Fibroblast of the aortic adventitia (primary cell): ENCODE data around the gene EMC8. TPM values are rescaled to one million over a fixed set of nuclear protein-coding genes. Genes with fewer than 3 reads are reported as not detected.
"Not testable (repeated sequence)": the region's sequence is repeated elsewhere in the genome, so short reads cannot be mapped to it uniquely, and the experiment has no call there.

Experiments
- DNase-seq: peaks from one replicate; pipeline ENCODE4 v3.0.0-alpha.2; 2010; ENCODE audit warnings: low read depth
- H3K4me3 ChIP-seq: 2 replicates; pipeline ENCODE4 v1.5.1; 2011; ENCODE audit warnings: low read depth, mild to moderate bottlenecking, control low read depth, low read length, moderate library complexity
- CTCF ChIP-seq: IDR thresholded peaks from 2 replicates; pipeline ENCODE4 v1.5.1; 2011; ENCODE audit warnings: mild to moderate bottlenecking, low read length, control low read depth, inconsistent platforms; ENCODE audit not compliant: insufficient read depth
- total RNA-seq: library from RNA; depleted of rRNA; stranded (reverse); fragments of >200 nt; gene quantifications from 2 replicates; pipeline ENCODE4 v1.2.3, GENCODE V29; 2012; ENCODE audit warnings: low replicate concordance

The EMC8 gene
- total RNA-seq, 1 donor, result 23.8 TPM

- no peak for TF ChIP-seq CTCF
- DNase-seq, result no peak
- H3K4me3 ChIP-seq, result no peak overlapping the region
Observed at GRCh38 chr16:85822145-85822544, 22.8 kb upstream of the EMC8 start.

GRCh38 chr16:85821390-85822135 is 22.2 kb upstream of the EMC8 start:
- H3K4me3 ChIP-seq, result no peak overlapping the region
- peak; percentile 92 for TF ChIP-seq CTCF
- peak; percentile 73 for DNase-seq

GRCh38 chr16:85820604-85821372 is 21.4 kb upstream of the EMC8 start:
- TF ChIP-seq CTCF, result no peak
- no peak overlapping the region for H3K4me3 ChIP-seq
- DNase-seq, result no peak

- no peak overlapping the region for H3K4me3 ChIP-seq
- peak; percentile 5 for DNase-seq
Observed at GRCh38 chr16:85819771-85820170, 20.4 kb upstream of the EMC8 start.

GRCh38 chr16:85819245-85819644 is 19.9 kb upstream of the EMC8 start:
- peak; percentile 81 for TF ChIP-seq CTCF
- H3K4me3 ChIP-seq, result no peak overlapping the region
- peak; percentile 76 for DNase-seq

More at GRCh38 chr16:85819771-85820170, 20.4 kb upstream of the EMC8 start:
- TF ChIP-seq CTCF, result no peak

- DNase-seq, H3K4me3 ChIP-seq: not testable (repeated sequence)
Observed at GRCh38 chr16:85817195-85817594, 17.9 kb upstream of the EMC8 start.

GRCh38 chr16:85816159-85816558 is 16.8 kb upstream of the EMC8 start:
- TF ChIP-seq CTCF, result no peak
- no peak for DNase-seq
- H3K4me3 ChIP-seq, result no peak overlapping the region
